Ectodermal cell (in vitro differentiated cells): ENCODE data around the gene SOX11.

Source experiments
- H3K27ac ChIP-seq: 2 replicates; pipeline ENCODE4 v1.7.0; 2013; ENCODE audit warnings: mild to moderate bottlenecking, low read depth, low read length; ENCODE audit not compliant: insufficient read depth, poor library complexity, severe bottlenecking
- H3K27me3 ChIP-seq: 2 replicates; pipeline ENCODE4 v1.7.0; 2013; ENCODE audit warnings: mild to moderate bottlenecking, low read length; ENCODE audit not compliant: insufficient read depth, control insufficient read depth, poor library complexity, severe bottlenecking
- H3K36me3 ChIP-seq: one replicate; pipeline ENCODE4 v1.7.0; 2013; ENCODE audit warnings: low read length; ENCODE audit not compliant: control insufficient read depth, insufficient read depth
- H3K4me1 ChIP-seq: one replicate; pipeline ENCODE4 v1.7.0; 2013; ENCODE audit warnings: low read length; ENCODE audit not compliant: control insufficient read depth, insufficient read depth
- H3K4me3 ChIP-seq: 2 replicates; pipeline ENCODE4 v1.7.0; 2013; ENCODE audit warnings: low read depth, low read length, control low read depth; ENCODE audit not compliant: insufficient read depth
- H3K9me3 ChIP-seq: 2 replicates; pipeline ENCODE4 v1.7.0; 2013; ENCODE audit warnings: mild to moderate bottlenecking, low read length, moderate library complexity; ENCODE audit not compliant: control insufficient read depth
- WGBS, 2 experiments: methylation state at CpG; one replicate each; pipeline ENCODE4 v1.1.7; 2013; ENCODE audit warnings: missing lambda C conversion rate in 2 of 2; 5-methylcytosine and 5-hydroxymethylcytosine counted together

The SOX11 gene

GRCh38 chr2:5719629-5720334 is 27.6 kb downstream of the SOX11 start:
- Histone ChIP-seq H3K4me3 (no peak overlapping the region), H3K9me3 (no peaks in the 10 kb centered on the region), H3K27ac (no peak overlapping the region), H3K4me1 (peaks cover under 1% of the 10 kb centered on the region), H3K36me3 (no peaks in the 10 kb centered on the region), H3K27me3 (no peaks in the 10 kb centered on the region)
- 92% methylated on average over 4 of the region's 4 CpGs for WGBS, 2 experiments

GRCh38 chr2:5720426-5720825 is 28.2 kb downstream of the SOX11 start:
- H3K4me3 ChIP-seq: no peak overlapping the region
- 87 to 92% methylated on average over 7 of the region's 7 CpGs for WGBS, 2 experiments
- no peaks in the 10 kb centered on the region for H3K36me3 ChIP-seq
- H3K4me1 ChIP-seq: peaks cover 7% of the 10 kb centered on the region
- H3K27me3 ChIP-seq: no peaks in the 10 kb centered on the region
- H3K9me3 ChIP-seq: no peaks in the 10 kb centered on the region
- no peak overlapping the region for H3K27ac ChIP-seq

- WGBS, 2 experiments: 94 to 95% methylated on average over 5 of the region's 5 CpGs
- Histone ChIP-seq H3K27me3 (no peaks in the 10 kb centered on the region), H3K4me1 (peaks cover 10% of the 10 kb centered on the region), H3K4me3 (no peak overlapping the region), H3K27ac (no peak overlapping the region), H3K36me3 (no peaks in the 10 kb centered on the region), H3K9me3 (no peaks in the 10 kb centered on the region)
Observed at GRCh38 chr2:5722236-5722635, 30.1 kb downstream of the SOX11 start.

GRCh38 chr2:5723791-5724735 is 31.9 kb downstream of the SOX11 start:
- Histone ChIP-seq H3K4me1 (peaks cover 18% of the 10 kb centered on the region), H3K27ac (no peak overlapping the region), H3K36me3 (no peaks in the 10 kb centered on the region), H3K4me3 (no peak overlapping the region), H3K9me3 (no peaks in the 10 kb centered on the region), H3K27me3 (no peaks in the 10 kb centered on the region)
- WGBS, 2 experiments: 92 to 93% methylated on average over 17 of the region's 17 CpGs

- Histone ChIP-seq H3K4me1 (peaks cover 18% of the 10 kb centered on the region), H3K27me3 (no peaks in the 10 kb centered on the region), H3K36me3 (no peaks in the 10 kb centered on the region), H3K4me3 (peak overlapping the region; percentile 58), H3K27ac (peak overlapping the region; percentile 95), H3K9me3 (no peaks in the 10 kb centered on the region)
- 69 to 90% methylated on average over 1 of the region's 1 CpG for WGBS, 2 experiments
Observed at GRCh38 chr2:5725072-5725471, 32.9 kb downstream of the SOX11 start.

- no peaks in the 10 kb centered on the region for H3K36me3 ChIP-seq
- 0% methylated on average over 23 of the region's 23 CpGs for WGBS, 2 experiments
- peak overlapping the region; percentile 58 for H3K4me3 ChIP-seq
- H3K27me3 ChIP-seq: no peaks in the 10 kb centered on the region
- no peaks in the 10 kb centered on the region for H3K9me3 ChIP-seq
- peak overlapping the region; percentile 95 for H3K27ac ChIP-seq
- H3K4me1 ChIP-seq: peaks cover 18% of the 10 kb centered on the region
Observed at GRCh38 chr2:5725794-5726463, 33.7 kb downstream of the SOX11 start.

- Histone ChIP-seq H3K4me1 (peaks cover 18% of the 10 kb centered on the region), H3K4me3 (peak overlapping the region; percentile 58), H3K27me3 (no peaks in the 10 kb centered on the region), H3K9me3 (no peaks in the 10 kb centered on the region), H3K27ac (no peak overlapping the region), H3K36me3 (no peaks in the 10 kb centered on the region)
Observed at GRCh38 chr2:5727235-5727634, 35.1 kb downstream of the SOX11 start.

GRCh38 chr2:5729416-5729815 is 37.2 kb downstream of the SOX11 start:
- peaks cover 2% of the 10 kb centered on the region for H3K9me3 ChIP-seq
- no peak overlapping the region for H3K4me3 ChIP-seq
- peaks cover 18% of the 10 kb centered on the region for H3K4me1 ChIP-seq
- H3K27me3 ChIP-seq: no peaks in the 10 kb centered on the region
- WGBS, 2 experiments: 94 to 96% methylated on average over 3 of the region's 3 CpGs
- H3K36me3 ChIP-seq: no peaks in the 10 kb centered on the region
- H3K27ac ChIP-seq: no peak overlapping the region

- Histone ChIP-seq H3K27me3 (no peaks in the 10 kb centered on the region), H3K9me3 (peaks cover 2% of the 10 kb centered on the region), H3K4me3 (no peak overlapping the region), H3K27ac (no peak overlapping the region), H3K4me1 (peaks cover 11% of the 10 kb centered on the region), H3K36me3 (no peaks in the 10 kb centered on the region)
- 91 to 94% methylated on average over 2 of the region's 2 CpGs for WGBS, 2 experiments
Observed at GRCh38 chr2:5730386-5730785, 38.2 kb downstream of the SOX11 start.
